Embryonic facial prominence (tissue), 1 donor: ENCODE data around the gene NOL6.
"Not testable (repeated sequence)": the region's sequence is repeated elsewhere in the genome, so short reads cannot be mapped to it uniquely, and the experiment has no call there.

Experiments
- DNase-seq: peaks from one replicate; pipeline ENCODE4 v3.0.0-alpha.2; 2016; ENCODE audit errors: extremely low spot score

NOL6 gene

GRCh38 chr9:33435821-33436277, 37.9 kb downstream of the NOL6 start:
- DNase-seq: no peak

- DNase-seq: no peak
These were observed 39.2 kb downstream of the NOL6 start for GRCh38 chr9:33434317-33435105.

GRCh38 chr9:33433871-33434270, 39.9 kb downstream of the NOL6 start:
- DNase-seq: no peak

- no peak for DNase-seq
These were observed 42.3 kb downstream of the NOL6 start for GRCh38 chr9:33431420-33431819.

- DNase-seq: no peak
These were observed 42.8 kb downstream of the NOL6 start for GRCh38 chr9:33430942-33431341.

GRCh38 chr9:33429256-33429985, 44.3 kb downstream of the NOL6 start:
- DNase-seq: no peak

GRCh38 chr9:33426843-33427293, 46.9 kb downstream of the NOL6 start:
- no peak for DNase-seq

- DNase-seq: no peak
These were observed 48.6 kb downstream of the NOL6 start for GRCh38 chr9:33425128-33425533.

- DNase-seq: not testable (repeated sequence)
These were observed 49.2 kb downstream of the NOL6 start for GRCh38 chr9:33424492-33424891.

- not testable (repeated sequence) for DNase-seq
These were observed 49.7 kb downstream of the NOL6 start for GRCh38 chr9:33424043-33424442.

- no peak for DNase-seq
These were observed 53.9 kb downstream of the NOL6 start for GRCh38 chr9:33419708-33420303.

- no peak for DNase-seq
These were observed 55.6 kb downstream of the NOL6 start for GRCh38 chr9:33418090-33418489.

- DNase-seq: no peak
These were observed 56.7 kb downstream of the NOL6 start for GRCh38 chr9:33416996-33417395.

- DNase-seq: no peak
These were observed 58.2 kb downstream of the NOL6 start for GRCh38 chr9:33415501-33416038.

GRCh38 chr9:33414889-33415500, 58.7 kb downstream of the NOL6 start:
- no peak for DNase-seq

- DNase-seq: no peak
These were observed 59.5 kb downstream of the NOL6 start for GRCh38 chr9:33414268-33414667.
